H1 (cell line): ENCODE results near the gene FLOT1. TPM values are rescaled to one million over a fixed set of nuclear protein-coding genes. Genes with fewer than 3 reads are reported as not detected.

Experiments used
- CTCF ChIA-PET: fragments of 300-600 bp; sonication (Branson Sonifier 250); formaldehyde crosslinking; loops from one replicate; lab custom pipeline; 2021; ENCODE audit not compliant: partially characterized antibody; lab: Charles Lee
- POLR2A ChIA-PET: fragments of 300-600 bp; sonication (Branson Sonifier 250); formaldehyde crosslinking; loops from one replicate; lab custom pipeline; 2021; ENCODE audit warnings: inconsistent platforms; ENCODE audit not compliant: partially characterized antibody; lab: Charles Lee
- DNase-seq, 2 experiments: peaks; one replicate each; pipeline versions ENCODE4 v3.0.0 to v3.0.0-alpha.2; 2010 to 2022; ENCODE audit warnings: low spot score in 2 of 2, low read depth in 1 of 2, mixed read lengths in 1 of 2
- FAIRE-seq: peaks from 2 replicates; lab custom pipeline; 2011; peaks lifted over from hg19 to GRCh38; lab: Jason Lieb, UNC
- H2AFZ ChIP-seq: 2 replicates; pipeline ENCODE4 v1.8.1; 2012; ENCODE audit warnings: low read length, inconsistent platforms
- H2AK5ac ChIP-seq: 2 replicates; pipeline ENCODE4 v1.6.1; 2013; ENCODE audit warnings: low read depth, low read length
- H2BK120ac ChIP-seq: replicated peaks from 2 replicates; pipeline ENCODE3; 2013; ENCODE audit warnings: low read depth, low read length, inconsistent platforms
- H2BK12ac ChIP-seq: 2 replicates; pipeline ENCODE4 v1.6.1; 2013; ENCODE audit warnings: low read depth, low read length
- H2BK15ac ChIP-seq: 2 replicates; pipeline ENCODE4 v1.6.1; 2013; ENCODE audit warnings: low read length
- H2BK20ac ChIP-seq: 2 replicates; pipeline ENCODE4 v1.6.1; 2013; ENCODE audit warnings: low read length
- H2BK5ac ChIP-seq: 2 replicates; pipeline ENCODE4 v1.6.1; 2013; ENCODE audit warnings: low read depth, low read length
- H3K14ac ChIP-seq: 2 replicates; pipeline ENCODE4 v1.6.1; 2013; ENCODE audit warnings: inconsistent platforms; ENCODE audit not compliant: insufficient read length
- H3K18ac ChIP-seq: 2 replicates; pipeline ENCODE4 v1.6.1; 2013; ENCODE audit warnings: low read length; ENCODE audit errors: extremely low read depth
- H3K23ac ChIP-seq: 2 replicates; pipeline ENCODE4 v1.6.1; 2013; ENCODE audit warnings: inconsistent platforms; ENCODE audit not compliant: insufficient read length
- H3K23me2 ChIP-seq: 2 replicates; pipeline ENCODE4 v1.6.1; 2013; ENCODE audit warnings: low read depth, low read length
- H3K27ac ChIP-seq: 2 replicates; pipeline ENCODE4 v1.6.1; 2011; ENCODE audit warnings: low read depth, low read length, inconsistent platforms
- H3K27me3 ChIP-seq, 4 experiments: replicated peaks in 1 of 4; 1 replicate in 1 of 4; 2 replicates in 3 of 4; pipeline versions ENCODE4 v1.6.1 to v1.8.1; 2011 to 2013; ENCODE audit warnings: low read length in 3 of 4, mild to moderate bottlenecking in 3 of 4, inconsistent platforms in 2 of 4, mixed read lengths in 2 of 4, moderate library complexity in 1 of 4; ENCODE audit not compliant: control insufficient read depth in 3 of 4, insufficient read depth in 3 of 4; ENCODE audit errors: extremely low read depth in 1 of 4
- H3K36me3 ChIP-seq, 4 experiments: 2 replicates each; pipeline versions ENCODE4 v1.6.1 to v1.8.1; 2011 to 2013; ENCODE audit warnings: mild to moderate bottlenecking in 4 of 4, low read length in 3 of 4, moderate library complexity in 2 of 4, control low read depth in 1 of 4, inconsistent platforms in 1 of 4; ENCODE audit not compliant: insufficient read depth in 4 of 4, control insufficient read depth in 2 of 4
- H3K4ac ChIP-seq: replicated peaks from 2 replicates; pipeline ENCODE3; 2013; ENCODE audit warnings: low read length, low read depth, mixed read lengths, inconsistent platforms; ENCODE audit not compliant: insufficient read length
- H3K4me1 ChIP-seq, 4 experiments: replicated peaks in 1 of 4; 1 replicate in 1 of 4; 2 replicates in 3 of 4; pipeline versions ENCODE4 v1.6.1 to v1.8.1; 2011 to 2013; ENCODE audit warnings: low read length in 3 of 4, inconsistent platforms in 2 of 4, mixed read lengths in 1 of 4; ENCODE audit not compliant: insufficient read depth in 4 of 4, control insufficient read depth in 3 of 4
- H3K4me2 ChIP-seq, 2 experiments: 2 replicates each; pipeline versions ENCODE4 v1.6.1 to v1.8.1; 2011 to 2013; ENCODE audit warnings: low read depth in 2 of 2, low read length in 2 of 2, control low read depth in 1 of 2, inconsistent platforms in 1 of 2, mild to moderate bottlenecking in 1 of 2; ENCODE audit not compliant: insufficient read depth in 1 of 2
- H3K4me3 ChIP-seq, 4 experiments: fragments of 200-600, 300-600 bp in 1 of 4; sonication (generic), shearing (Covaris generic), sonication (Bioruptor Twin) in 1 of 4; 2 replicates each; pipeline versions ENCODE4 v1.5.1 to v1.8.1; 2011 to 2016; ENCODE audit warnings: low read length in 4 of 4, low read depth in 3 of 4, control low read depth in 2 of 4, inconsistent platforms in 2 of 4, mild to moderate bottlenecking in 2 of 4, mixed read lengths in 1 of 4, moderate library complexity in 1 of 4; ENCODE audit not compliant: insufficient read depth in 2 of 4; ENCODE audit errors: extremely low read depth in 1 of 4
- H3K56ac ChIP-seq: replicated peaks from 2 replicates; pipeline ENCODE3; 2013; ENCODE audit warnings: low read depth, mild to moderate bottlenecking, mixed read lengths, low read length, inconsistent platforms; ENCODE audit not compliant: insufficient read length
- H3K79me1 ChIP-seq: 2 replicates; pipeline ENCODE4 v1.6.1; 2013; ENCODE audit warnings: low read depth, low read length, control low read depth
- H3K79me2 ChIP-seq, 2 experiments: 2 replicates each; pipeline versions ENCODE4 v1.6.1 to v1.8.1; 2012 to 2013; ENCODE audit warnings: low read length in 2 of 2, mild to moderate bottlenecking in 2 of 2, inconsistent platforms in 1 of 2; ENCODE audit not compliant: insufficient read depth in 2 of 2, control insufficient read depth in 1 of 2
- H3K9ac ChIP-seq, 4 experiments: replicated peaks in 1 of 4; 1 replicate in 1 of 4; 2 replicates in 3 of 4; pipeline versions ENCODE4 v1.6.1 to v1.8.1; 2011 to 2013; ENCODE audit warnings: low read depth in 3 of 4, low read length in 3 of 4, control low read depth in 2 of 4, mild to moderate bottlenecking in 2 of 4, moderate library complexity in 2 of 4, inconsistent platforms in 1 of 4; ENCODE audit errors: extremely low read depth in 1 of 4
- H3K9me3 ChIP-seq, 2 experiments: 2 replicates each; pipeline versions ENCODE4 v1.6.1 to v1.8.1; 2012 to 2013; ENCODE audit warnings: mild to moderate bottlenecking in 2 of 2, moderate library complexity in 2 of 2, control low read depth in 1 of 2, inconsistent platforms in 1 of 2, low read depth in 1 of 2, low read length in 1 of 2, mixed read lengths in 1 of 2; ENCODE audit not compliant: insufficient read depth in 2 of 2
- H4K20me1 ChIP-seq, 2 experiments: replicated peaks in 1 of 2; 2 replicates each; pipeline versions ENCODE3 to v1.8.1; 2011 to 2013; ENCODE audit warnings: inconsistent platforms in 2 of 2, low read length in 2 of 2, mild to moderate bottlenecking in 1 of 2; ENCODE audit not compliant: insufficient read depth in 2 of 2, control insufficient read depth in 1 of 2
- H4K5ac ChIP-seq: 2 replicates; pipeline ENCODE4 v1.6.1; 2013; ENCODE audit warnings: low read length, low read depth, mixed read lengths, inconsistent platforms; ENCODE audit not compliant: insufficient read length
- H4K8ac ChIP-seq: 2 replicates; pipeline ENCODE4 v1.8.0; 2013; ENCODE audit warnings: mild to moderate bottlenecking, moderate library complexity, low read length, inconsistent platforms; ENCODE audit not compliant: insufficient read depth; ENCODE audit errors: extremely low read depth
- H4K91ac ChIP-seq: replicated peaks from 2 replicates; pipeline ENCODE3; 2013; ENCODE audit warnings: low read length, mixed read lengths, inconsistent platforms; ENCODE audit not compliant: insufficient read length
- CREB1 ChIP-seq: IDR thresholded peaks from 2 replicates; pipeline ENCODE4 v1.6.1; 2012; ENCODE audit warnings: inconsistent platforms
- JUN ChIP-seq: IDR thresholded peaks from 2 replicates; pipeline ENCODE4 v1.6.1; 2011; ENCODE audit warnings: low read depth, mild to moderate bottlenecking, improper control_type of control experiment, low read length
- MAX ChIP-seq: IDR thresholded peaks from 2 replicates; pipeline ENCODE4 v1.6.1; 2012; ENCODE audit warnings: inconsistent platforms
- POU5F1 ChIP-seq: IDR thresholded peaks from 2 replicates; pipeline ENCODE4 v1.6.1; 2011; ENCODE audit warnings: low read depth, mild to moderate bottlenecking, low read length, moderate library complexity
- RFX5 ChIP-seq: IDR thresholded peaks from 2 replicates; pipeline ENCODE4 v1.6.1; 2011; ENCODE audit warnings: low read depth, low read length, improper control_type of control experiment, borderline replicate concordance
- SIRT6 ChIP-seq: IDR thresholded peaks from one replicate; pipeline ENCODE4 v1.7.1; 2012; ENCODE audit warnings: low read length, inconsistent platforms
- YY1 ChIP-seq: IDR thresholded peaks from 2 replicates; pipeline ENCODE4 v1.6.1; 2011; ENCODE audit warnings: low read depth, mild to moderate bottlenecking, low read length
- WGBS, 2 experiments: shearing (Covaris generic) in 1 of 2; methylation state at CpG; one replicate each; pipeline versions ENCODE4 v1.1.6 to v1.1.7; 2013 to 2015; ENCODE audit warnings: low lambda C conversion rate in 2 of 2, mixed read lengths in 2 of 2, inconsistent platforms in 1 of 2, low coverage in 1 of 2, missing lambda C conversion rate in 1 of 2; ENCODE audit not compliant: insufficient replicate concordance in 2 of 2, insufficient coverage in 1 of 2, insufficient read length in 1 of 2; ENCODE audit errors: extremely low coverage in 1 of 2, missing lambda C conversion rate in 1 of 2; 5-methylcytosine and 5-hydroxymethylcytosine counted together
- polyA plus RNA-seq, 7 experiments: library from polyadenylated mRNA; depleted of rRNA in 3 of 7; stranded (reverse) in 5 of 7; unstranded in 2 of 7; fragments of >200 nt in 5 of 7; fragments of 200-250 nt in 2 of 7; gene quantifications; 1 replicate in 5 of 7; 2 replicates in 1 of 7; 4 replicates in 1 of 7; pipeline versions ENCODE4 v1.2.1 to v1.2.3, GENCODE V29; 2011 to 2013; ENCODE audit warnings: missing spikeins in 2 of 7, mixed read lengths in 2 of 7
- total RNA-seq: library from RNA; stranded (reverse); fragmentation: NEBNext Ultra II Directional; extraction: Animal tissue kit (Norgen Biotek cat#: 25700); gene quantifications from 2 replicates; pipeline ENCODE4 v1.2.1, GENCODE V29; 2021
- TF ChIP-seq, protein P1 (sequence below): IDR thresholded peaks from 2 replicates; pipeline ENCODE4 v1.6.1; 2012; ENCODE audit warnings: inconsistent platforms

FLOT1 gene
- total and polyA plus RNA-seq, 2 of the 8 experiments (the other 6 are each of a cell fraction or from before 2014, with no cell fraction given): 87.5 to 88.1 TPM

DNA sequence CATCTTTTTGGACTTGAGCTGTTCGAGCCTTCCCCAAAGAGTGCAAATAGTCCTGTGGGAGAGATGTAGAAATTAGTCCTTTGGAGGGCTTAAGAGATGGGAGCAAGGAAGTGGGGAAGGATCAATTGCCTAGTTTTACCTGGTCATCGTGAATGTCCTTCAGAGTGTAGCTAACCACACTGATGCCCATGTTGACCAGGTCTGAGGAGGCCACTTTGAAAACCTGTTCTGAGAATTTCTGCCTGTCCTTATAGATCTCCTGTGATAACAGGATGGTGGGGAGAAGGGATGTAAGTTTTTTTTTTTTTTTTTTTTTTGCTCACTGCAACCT, 2.0 kb downstream of the FLOT1 start:
- Histone ChIP-seq H4K8ac (no peak overlapping the region), H3K4me3 (no peak overlapping the region), H3K36me3 (peaks cover 15 to 46% (median 30%) of the 10 kb centered on the region in 4 experiments), H3K14ac (no peak overlapping the region), H2BK20ac (no peak overlapping the region), H3K9ac (no peak overlapping the region), H3K79me1 (peaks cover 9% of the 10 kb centered on the region), H3K23me2 (peaks cover 18% of the 10 kb centered on the region; the same call in 1 of the 2 replicates), H2BK5ac (no peak overlapping the region), H3K23ac (no peak overlapping the region), H3K27ac (no peak overlapping the region), H2BK120ac (no peak overlapping the region), H4K20me1 (peaks cover 3 to 4% of the 10 kb centered on the region in 2 experiments), H3K18ac (no peak overlapping the region), H3K79me2 (peaks cover 0 to 11% of the 10 kb centered on the region in 2 experiments; a peak in 3 of 4 replicates), H2AFZ (no peak overlapping the region), H4K5ac (no peak overlapping the region), H2AK5ac (no peak overlapping the region), H2BK12ac (no peak overlapping the region), H3K4me2 (no peak overlapping the region), H3K27me3 (no peaks in the 10 kb centered on the region; a peak in 1 of 7 replicates), H2BK15ac (no peak overlapping the region), H3K9me3 (no peaks in the 10 kb centered on the region), H3K4ac (no peak overlapping the region), H4K91ac (no peak overlapping the region), H3K56ac (no peak overlapping the region), H3K4me1 (peaks cover 3 to 18% (median 7%) of the 10 kb centered on the region in 4 experiments; a peak in 6 of 7 replicates)
- DNase-seq (no peak), FAIRE-seq (no peak)
- WGBS, 2 experiments: 95% methylated on average over 2 of the region's 2 CpGs; no CpG with 5 or more reads in 1 of the 2 experiments
- TF ChIP-seq POU5F1 (no peak), CREB1 (no peak), YY1 (no peak), JUN (no peak), RFX5 (no peak), SIRT6 (no peak), MAX (no peak)
- TF ChIP-seq, protein P1, sequence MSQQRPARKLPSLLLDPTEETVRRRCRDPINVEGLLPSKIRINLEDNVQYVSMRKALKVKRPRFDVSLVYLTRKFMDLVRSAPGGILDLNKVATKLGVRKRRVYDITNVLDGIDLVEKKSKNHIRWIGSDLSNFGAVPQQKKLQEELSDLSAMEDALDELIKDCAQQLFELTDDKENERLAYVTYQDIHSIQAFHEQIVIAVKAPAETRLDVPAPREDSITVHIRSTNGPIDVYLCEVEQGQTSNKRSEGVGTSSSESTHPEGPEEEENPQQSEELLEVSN: no peak
- CTCF ChIA-PET: interaction anchor here (0.6 to 4.8 kb wide), 11 partner anchors 9 to 329 kb away, joined by 3 to 26 read pairs (median 4); no protein-coding TSS in a partner anchor
- POLR2A ChIA-PET: interaction anchor here (0.5 to 17.3 kb wide), 3 partner anchors 16 to 173 kb away, joined by 3 to 337 read pairs (median 3); partner anchors contain the start of genes MDC1 and TUBB
